Activated T-cell treated with anti-CD3 and anti-CD28 coated beads for 48 hours (primary cell): Measurements from ENCODE around the gene HSD11B2.
A peak's percentile ranks its signal among the peaks of the same experiment; 100 is the strongest.

Source experiments
- DNase-seq: peaks from one replicate; pipeline ENCODE4 v3.0.0-alpha.2; 2020; ENCODE audit warnings: low read depth

Gene HSD11B2

GRCh38 chr16:67435758-67436164, 4.8 kb downstream of the HSD11B2 start:
- DNase-seq = no peak

- DNase-seq = no peak
These were observed 5.8 kb downstream of the HSD11B2 start for GRCh38 chr16:67436640-67437193.

GRCh38 chr16:67437513-67437912, 6.6 kb downstream of the HSD11B2 start:
- DNase-seq = no peak

GRCh38 chr16:67438098-67438791, 7.3 kb downstream of the HSD11B2 start:
- no peak for DNase-seq

GRCh38 chr16:67438824-67439393, 8.0 kb downstream of the HSD11B2 start:
- no peak for DNase-seq

GRCh38 chr16:67441271-67441753, 10.4 kb downstream of the HSD11B2 start:
- DNase-seq = no peak

- DNase-seq = no peak
These were observed 11.0 kb downstream of the HSD11B2 start for GRCh38 chr16:67441907-67442306.

- DNase-seq = no peak
These were observed 11.8 kb downstream of the HSD11B2 start for GRCh38 chr16:67442581-67443255.

GRCh38 chr16:67443265-67443664, 12.3 kb downstream of the HSD11B2 start:
- no peak for DNase-seq

- no peak for DNase-seq
These were observed 13.6 kb downstream of the HSD11B2 start for GRCh38 chr16:67444259-67445125.

GRCh38 chr16:67445126-67445426, 14.2 kb downstream of the HSD11B2 start:
- no peak for DNase-seq

- no peak for DNase-seq
These were observed 14.6 kb downstream of the HSD11B2 start for GRCh38 chr16:67445441-67445912.

- no peak for DNase-seq
These were observed 15.3 kb downstream of the HSD11B2 start for GRCh38 chr16:67445913-67446907.

- no peak for DNase-seq
These were observed 16.1 kb downstream of the HSD11B2 start for GRCh38 chr16:67446968-67447507.

GRCh38 chr16:67447508-67448076, 16.7 kb downstream of the HSD11B2 start:
- DNase-seq = peak; percentile 69

- DNase-seq = no peak
These were observed 17.7 kb downstream of the HSD11B2 start for GRCh38 chr16:67448580-67448979.

- no peak for DNase-seq
These were observed 18.4 kb downstream of the HSD11B2 start for GRCh38 chr16:67449336-67449735.

- DNase-seq = no peak
These were observed 18.8 kb downstream of the HSD11B2 start for GRCh38 chr16:67449739-67450138.

- DNase-seq = no peak
These were observed 20.3 kb downstream of the HSD11B2 start for GRCh38 chr16:67451061-67451703.
